Neutrophil (primary cell): ENCODE data around the gene XPR1.
"Not testable (repeated sequence)": the region's sequence is repeated elsewhere in the genome, so short reads cannot be mapped to it uniquely, and the experiment has no call there.

Experiments
- H3K27ac ChIP-seq: fragments of 200-600 bp; sonication (generic); 2 replicates; pipeline ENCODE4 v1.5.1; 2016; ENCODE audit warnings: mild to moderate bottlenecking, moderate library complexity
- H3K27me3 ChIP-seq: fragments of 200-600 bp; sonication (generic); 2 replicates; pipeline ENCODE4 v1.6.0; 2016; ENCODE audit warnings: mild to moderate bottlenecking
- H3K36me3 ChIP-seq: fragments of 200-600 bp; sonication (generic); 2 replicates; pipeline ENCODE4 v1.5.1; 2017
- H3K4me1 ChIP-seq, 2 experiments: fragments of 200-600 bp in 1 of 2; sonication (generic) in 1 of 2; 1 replicate in 1 of 2; 2 replicates in 1 of 2; pipeline versions ENCODE4 v1.5.1 to v1.6.1; 2013 to 2016; ENCODE audit warnings: low read depth in 1 of 2, low read length in 1 of 2, mild to moderate bottlenecking in 1 of 2, moderate library complexity in 1 of 2; ENCODE audit not compliant: control insufficient read depth in 1 of 2, insufficient read depth in 1 of 2
- H3K4me3 ChIP-seq, 2 experiments: fragments of 200-600 bp in 1 of 2; sonication (generic) in 1 of 2; 1 replicate in 1 of 2; 2 replicates in 1 of 2; pipeline ENCODE4 v1.5.1; 2013 to 2016; ENCODE audit warnings: low read depth in 1 of 2, low read length in 1 of 2, mild to moderate bottlenecking in 1 of 2, moderate library complexity in 1 of 2
- H3K9me3 ChIP-seq: fragments of 200-600 bp; sonication (generic); 2 replicates; pipeline ENCODE4 v1.5.1; 2016
- CTCF ChIP-seq: fragments of 200-600 bp; sonication (generic); IDR thresholded peaks from 2 replicates; pipeline ENCODE4 v1.5.1; 2016; ENCODE audit warnings: antibody characterized with exemption

The XPR1 gene

GRCh38 chr1:180720753-180721152 lies 88.9 kb downstream of the XPR1 start:
- H3K4me1 ChIP-seq, result no peaks in the 10 kb centered on the region
- TF ChIP-seq CTCF, result no peak

GRCh38 chr1:180722586-180722985 lies 90.8 kb downstream of the XPR1 start:
- no peak overlapping the region for H3K27ac ChIP-seq
- no peak overlapping the region for H3K4me3 ChIP-seq
- no peak for TF ChIP-seq CTCF
- H3K4me1 ChIP-seq, result no peaks in the 10 kb centered on the region
- H3K9me3 ChIP-seq, result no peaks in the 10 kb centered on the region
- no peaks in the 10 kb centered on the region for H3K36me3 ChIP-seq
- no peaks in the 10 kb centered on the region for H3K27me3 ChIP-seq

More at GRCh38 chr1:180720753-180721152, 88.9 kb downstream of the XPR1 start:
- H3K27ac ChIP-seq, result no peak overlapping the region
- H3K4me3 ChIP-seq, result no peak overlapping the region
- H3K9me3 ChIP-seq, result no peaks in the 10 kb centered on the region
- H3K36me3 ChIP-seq, result no peaks in the 10 kb centered on the region
- no peaks in the 10 kb centered on the region for H3K27me3 ChIP-seq

DNA sequence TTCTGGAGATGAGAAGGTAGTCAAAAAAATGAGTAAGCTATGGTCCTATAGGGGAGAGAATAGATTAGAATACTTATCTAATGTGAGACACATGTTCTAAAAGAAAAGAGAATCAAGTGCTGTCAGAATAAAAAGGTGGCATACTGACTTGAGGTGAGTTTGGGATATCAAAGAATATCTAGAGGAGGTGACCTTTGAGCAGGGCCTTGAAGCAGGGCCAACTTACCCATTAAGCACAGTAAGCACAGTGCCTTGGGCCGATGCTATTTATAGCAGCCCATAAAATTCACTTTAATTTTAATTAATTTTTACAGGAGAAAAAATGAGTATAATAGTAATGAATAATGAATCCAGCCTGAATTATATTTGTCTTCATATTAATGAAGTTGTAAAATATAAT lies 92.2 kb downstream of the XPR1 start:
- Histone ChIP-seq H3K9me3 (no peaks in the 10 kb centered on the region), H3K27ac (no peak overlapping the region), H3K36me3 (no peaks in the 10 kb centered on the region), H3K4me3 (no peak overlapping the region), H3K4me1 (no peaks in the 10 kb centered on the region), H3K27me3 (no peaks in the 10 kb centered on the region)
- no peak for TF ChIP-seq CTCF

- H3K36me3 ChIP-seq, H3K27me3 ChIP-seq, H3K27ac ChIP-seq, H3K4me3 ChIP-seq, H3K4me1 ChIP-seq, H3K9me3 ChIP-seq: not testable (repeated sequence)
These were observed 94.2 kb downstream of the XPR1 start for GRCh38 chr1:180726024-180726423.

DNA sequence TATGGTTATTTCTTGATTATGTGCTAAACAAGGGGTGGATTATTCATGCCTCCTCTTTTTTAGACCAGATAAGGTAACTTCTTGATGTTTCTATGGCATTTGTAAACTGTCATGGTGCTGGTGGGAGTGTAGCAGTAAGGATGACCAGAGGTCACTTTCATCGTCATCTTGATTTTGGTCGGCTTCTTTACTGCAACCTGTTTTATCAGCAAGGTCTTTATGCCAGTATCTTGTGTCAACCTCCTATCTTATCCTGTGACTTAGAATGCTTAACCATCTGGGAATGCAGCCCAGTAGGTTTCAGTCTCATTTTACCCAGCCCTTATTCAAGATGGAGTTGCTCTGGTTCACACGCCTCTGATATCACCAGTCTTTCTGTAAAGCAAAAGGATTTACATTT lies 95.9 kb downstream of the XPR1 start:
- not testable (repeated sequence) for H3K4me1 ChIP-seq, H3K27ac ChIP-seq, H3K27me3 ChIP-seq, H3K36me3 ChIP-seq, H3K4me3 ChIP-seq
- peaks cover 15% of the 10 kb centered on the region for H3K9me3 ChIP-seq

DNA sequence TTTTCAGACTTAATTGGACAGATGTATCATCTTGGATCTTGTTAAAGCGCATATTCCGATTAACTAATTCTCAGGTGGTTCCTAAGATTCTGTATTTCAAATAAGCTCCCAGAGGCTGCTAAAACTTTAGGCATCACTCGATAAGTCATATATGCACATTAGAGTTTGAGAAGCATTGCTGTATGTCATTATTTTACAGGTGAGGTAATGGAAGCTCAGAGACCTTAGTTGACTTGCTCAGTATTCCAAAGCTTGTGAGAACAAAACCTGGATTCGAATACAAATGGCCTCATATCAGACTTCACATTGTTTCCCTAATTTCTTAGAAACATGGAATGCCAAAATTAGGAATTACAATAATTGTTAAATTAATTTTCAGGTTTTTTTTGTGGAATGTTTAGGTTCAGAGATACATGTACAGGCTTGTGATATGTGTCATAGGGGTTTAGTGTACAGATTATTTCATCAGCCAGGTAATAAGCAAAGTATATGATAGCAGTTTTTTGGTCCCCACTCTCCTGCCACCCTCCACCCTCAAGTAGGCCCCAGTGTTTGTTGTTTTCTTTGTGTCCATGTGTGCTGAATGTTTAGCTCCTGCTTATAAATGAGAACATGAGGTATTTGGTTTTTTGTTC lies 96.8 kb downstream of the XPR1 start:
- H3K4me3 ChIP-seq, result no peak overlapping the region
- no peaks in the 10 kb centered on the region for H3K4me1 ChIP-seq
- TF ChIP-seq CTCF, result no peak
- no peaks in the 10 kb centered on the region for H3K36me3 ChIP-seq
- no peaks in the 10 kb centered on the region for H3K27me3 ChIP-seq
- peaks cover 22% of the 10 kb centered on the region for H3K9me3 ChIP-seq
- no peak overlapping the region for H3K27ac ChIP-seq

DNA sequence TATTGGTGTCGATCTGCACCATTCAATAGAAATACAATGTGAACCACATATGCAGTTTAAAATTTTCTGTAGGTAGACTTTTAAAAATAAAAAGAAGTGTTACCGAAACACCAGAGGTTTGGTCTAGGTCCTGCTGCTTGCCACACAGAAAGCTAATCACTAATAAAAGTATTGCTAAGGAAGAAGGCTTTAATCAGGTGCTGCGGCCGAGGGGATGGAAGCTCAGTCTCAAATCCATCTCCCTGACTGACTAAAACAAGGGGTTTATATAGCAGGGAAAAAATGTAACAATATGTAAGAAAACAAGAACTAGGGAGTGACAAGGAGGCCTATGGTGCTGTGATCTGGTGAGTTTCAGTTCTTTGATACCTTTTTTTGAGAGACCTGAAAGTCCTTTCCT lies 99.3 kb downstream of the XPR1 start:
- peaks cover 37% of the 10 kb centered on the region for H3K9me3 ChIP-seq
- no peaks in the 10 kb centered on the region for H3K36me3 ChIP-seq
- no peak for TF ChIP-seq CTCF
- no peaks in the 10 kb centered on the region for H3K27me3 ChIP-seq
- no peak overlapping the region for H3K27ac ChIP-seq
- H3K4me3 ChIP-seq, result no peak overlapping the region
- H3K4me1 ChIP-seq, result no peaks in the 10 kb centered on the region
